Pancreas (tissue), 10 donors: Measurements from ENCODE around the gene EPHA3. TPM values are rescaled to one million over a fixed set of nuclear protein-coding genes. Genes with fewer than 3 reads are reported as not detected.

ENCODE experiments used
- ATAC-seq, 4 donors: fragments of 200-7000 bp; cut with Tn5 transposase; one replicate each; pipeline versions ENCODE4 v1.8.0 to v1.9.1; 2020; ENCODE audit warnings: mild to moderate bottlenecking in 4 of 4, moderate library complexity in 4 of 4
- DNase-seq, 6 donors: peaks; one replicate each; pipeline ENCODE4 v3.0.0-alpha.2; 2020
- FAIRE-seq: peaks from 2 replicates; lab custom pipeline; 2012; peaks lifted over from hg19 to GRCh38; lab: Jason Lieb, UNC
- H3K27ac ChIP-seq, 4 donors: fragments of 200-600 bp; sonication (generic); 1 replicate in 3 of 4; 2 replicates in 1 of 4; pipeline versions ENCODE4 v1.5.0 to v1.8.0; 2020
- H3K27me3 ChIP-seq, 4 donors: fragments of 200-600 bp; one replicate each; pipeline ENCODE4 v1.8.0; 2021
- H3K36me3 ChIP-seq, 3 donors: fragments of 200-600 bp; sonication (generic) in 1 of 3; one replicate each; pipeline versions ENCODE4 v1.5.0 to v1.8.0; 2020 to 2021
- H3K4me1 ChIP-seq, 3 donors: fragments of 200-600 bp; one replicate each; pipeline ENCODE4 v1.8.0; 2021
- H3K4me3 ChIP-seq, 4 donors: fragments of 200-600 bp; sonication (generic) in 2 of 4; one replicate each; pipeline versions ENCODE4 v1.5.0 to v1.8.0; 2020 to 2021
- H3K9me3 ChIP-seq, 4 donors: fragments of 200-600 bp; one replicate each; pipeline ENCODE4 v1.8.0; 2021
- WGBS, 2 donors: extraction: QIAGEN DNeasy Blood & Tissue Kit; methylation state at CpG; one replicate each; pipeline ENCODE4 v1.1.7; 2013; 5-methylcytosine and 5-hydroxymethylcytosine counted together
- intact Hi-C, 3 donors: fragments of 100-400 bp; cut with DNase I; formaldehyde crosslinking; loops; one replicate each; pipeline versions ENCODE4 v1.11.1 to v1.14.2; 2022
- polyA plus RNA-seq, 2 donors: library from polyadenylated mRNA; stranded (reverse); fragments of 200-250 nt; gene quantifications; one replicate each; pipeline ENCODE4 v1.2.3, GENCODE V29; 2013
- total RNA-seq, 6 donors: library from RNA; stranded (reverse); fragmentation: NEBNext Ultra II Directional in 4 of 6; extraction: Animal tissue kit (Norgen Biotek cat#: 25700) in 4 of 6; gene quantifications; one replicate each; pipeline versions ENCODE4 v1.2.1 to v1.2.4, GENCODE V29; 2021 to 2023
- TF ChIP-seq, protein P1 (sequence below), 4 donors: fragments of 200-600 bp; sonication (generic) in 3 of 4; IDR thresholded peaks; one replicate each; pipeline versions ENCODE4 v1.5.0 to v1.8.0; 2021; ENCODE audit warnings: antibody characterized with exemption in 4 of 4
- donor health status: healthy with polysubstance abuse.
- donor health status: DM: no; HTN: no; CAD: no; lungs with moderate emphysema.
- donor health status: DM: no; HTN: no; CAD: no.
- donor health status: control.
- donor health status: control.
- donor health status: Bipolar disorder and iron deficiency.
- donor health status: DM: yes; HTN: yes; CAD: no.
- donor health status: DM: no; HTN: no; CAD: no.
- donor health status: DM: no; HTN: no; CAD: no.
- donor health status: DM: yes; HTN: yes; CAD: no.

The EPHA3 gene
- total and polyA plus RNA-seq, 8 donors = 0.27 to 7.7 (median 0.80) TPM

DNA sequence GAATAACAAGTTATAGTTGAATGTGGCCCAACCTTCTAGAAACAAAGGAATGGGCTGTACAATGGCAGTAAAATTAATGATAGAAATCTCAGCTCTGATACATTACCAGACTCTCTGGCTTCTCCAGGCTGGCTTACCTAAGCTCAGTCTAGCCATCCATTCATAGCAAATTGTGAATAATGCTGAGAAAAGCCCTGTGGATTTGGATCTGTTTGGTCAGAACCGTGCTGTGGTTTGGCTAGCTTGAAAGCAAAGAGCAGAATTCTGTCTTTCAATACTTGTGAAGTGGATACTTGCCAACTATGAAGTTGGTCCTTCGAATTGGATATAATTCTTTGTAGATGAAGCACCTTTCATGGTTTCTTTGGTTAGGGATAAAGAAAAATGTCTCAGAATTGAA is 199.1 kb downstream of the EPHA3 start:
- no peaks in the 10 kb centered on the region for H3K9me3 ChIP-seq
- WGBS, 2 donors = 69 to 76% methylated on average over 2 of the region's 2 CpGs
- TF ChIP-seq, protein P1, sequence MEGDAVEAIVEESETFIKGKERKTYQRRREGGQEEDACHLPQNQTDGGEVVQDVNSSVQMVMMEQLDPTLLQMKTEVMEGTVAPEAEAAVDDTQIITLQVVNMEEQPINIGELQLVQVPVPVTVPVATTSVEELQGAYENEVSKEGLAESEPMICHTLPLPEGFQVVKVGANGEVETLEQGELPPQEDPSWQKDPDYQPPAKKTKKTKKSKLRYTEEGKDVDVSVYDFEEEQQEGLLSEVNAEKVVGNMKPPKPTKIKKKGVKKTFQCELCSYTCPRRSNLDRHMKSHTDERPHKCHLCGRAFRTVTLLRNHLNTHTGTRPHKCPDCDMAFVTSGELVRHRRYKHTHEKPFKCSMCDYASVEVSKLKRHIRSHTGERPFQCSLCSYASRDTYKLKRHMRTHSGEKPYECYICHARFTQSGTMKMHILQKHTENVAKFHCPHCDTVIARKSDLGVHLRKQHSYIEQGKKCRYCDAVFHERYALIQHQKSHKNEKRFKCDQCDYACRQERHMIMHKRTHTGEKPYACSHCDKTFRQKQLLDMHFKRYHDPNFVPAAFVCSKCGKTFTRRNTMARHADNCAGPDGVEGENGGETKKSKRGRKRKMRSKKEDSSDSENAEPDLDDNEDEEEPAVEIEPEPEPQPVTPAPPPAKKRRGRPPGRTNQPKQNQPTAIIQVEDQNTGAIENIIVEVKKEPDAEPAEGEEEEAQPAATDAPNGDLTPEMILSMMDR (IDR thresholded peaks at IDR 0.05) = no peak

DNA sequence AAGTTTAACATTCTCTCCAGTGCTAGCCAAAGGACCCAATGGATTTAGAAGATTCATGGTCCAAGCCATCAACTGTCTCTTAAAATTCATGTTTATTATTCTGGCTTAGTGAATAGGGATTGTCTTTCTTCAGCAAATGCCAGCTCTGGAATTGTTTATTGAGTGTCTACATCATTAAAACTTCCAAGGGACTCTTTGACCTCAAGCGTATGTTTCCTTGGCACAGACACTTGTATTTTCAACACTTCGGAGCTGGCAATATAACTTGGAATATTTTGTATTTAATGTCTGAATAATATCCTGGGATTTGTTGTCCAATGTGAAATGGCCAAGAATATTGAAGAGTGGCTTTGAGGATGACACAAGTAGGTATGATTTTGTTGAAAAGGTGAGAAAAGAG is 204.2 kb downstream of the EPHA3 start:
- ATAC-seq (no peak), DNase-seq (no peak), FAIRE-seq (no peak)
- H3K27me3 ChIP-seq = no peaks in the 10 kb centered on the region
- TF ChIP-seq, protein P1 (IDR thresholded peaks at IDR 0.05) = no peak
- H3K36me3 ChIP-seq = no peaks in the 10 kb centered on the region
- H3K9me3 ChIP-seq = no peaks in the 10 kb centered on the region
- intact Hi-C loops = no loop called here
- no peak overlapping the region for H3K4me3 ChIP-seq
- no peak overlapping the region for H3K27ac ChIP-seq
- WGBS, 2 donors = 60 to 73% methylated on average over 2 of the region's 2 CpGs
- H3K4me1 ChIP-seq = no peaks in the 10 kb centered on the region

More for the DNA sequence above, 199.1 kb downstream of the EPHA3 start:
- no peak overlapping the region for H3K27ac ChIP-seq
- no peak for ATAC-seq
- DNase-seq = no peak
- H3K27me3 ChIP-seq = no peaks in the 10 kb centered on the region
- FAIRE-seq = no peak
- no peaks in the 10 kb centered on the region for H3K36me3 ChIP-seq
- no peak overlapping the region for H3K4me3 ChIP-seq
- intact Hi-C loops = no loop called here
- no peaks in the 10 kb centered on the region for H3K4me1 ChIP-seq

DNA sequence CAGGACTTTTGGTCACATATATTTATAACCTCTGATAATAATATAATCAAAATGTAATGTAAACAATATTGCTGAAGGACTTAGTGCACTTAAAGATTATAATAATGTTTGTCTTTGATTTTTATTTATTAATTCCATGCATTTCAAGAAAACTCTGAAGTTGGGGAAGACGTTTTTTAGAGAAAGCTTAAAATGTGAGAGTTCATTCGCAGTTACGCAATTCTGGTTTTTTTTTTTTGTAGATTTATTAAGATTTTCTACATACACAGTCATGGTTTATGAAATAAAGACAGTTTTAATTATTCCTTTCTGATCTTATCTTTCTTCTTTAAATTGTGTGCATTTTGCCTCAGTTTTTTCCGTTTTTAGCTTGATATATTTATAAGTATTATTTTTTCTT is 204.7 kb downstream of the EPHA3 start:
- intact Hi-C loops = no loop called here
- no peaks in the 10 kb centered on the region for H3K9me3 ChIP-seq
- H3K4me3 ChIP-seq = no peak overlapping the region
- no peak overlapping the region for H3K27ac ChIP-seq
- no peaks in the 10 kb centered on the region for H3K4me1 ChIP-seq
- no peak for FAIRE-seq
- H3K36me3 ChIP-seq = no peaks in the 10 kb centered on the region
- no peaks in the 10 kb centered on the region for H3K27me3 ChIP-seq
- no peak for DNase-seq
- no peak for ATAC-seq
- TF ChIP-seq, protein P1 (IDR thresholded peaks at IDR 0.05) = no peak
- 85 to 89% methylated on average over 4 of the region's 4 CpGs for WGBS, 2 donors

DNA sequence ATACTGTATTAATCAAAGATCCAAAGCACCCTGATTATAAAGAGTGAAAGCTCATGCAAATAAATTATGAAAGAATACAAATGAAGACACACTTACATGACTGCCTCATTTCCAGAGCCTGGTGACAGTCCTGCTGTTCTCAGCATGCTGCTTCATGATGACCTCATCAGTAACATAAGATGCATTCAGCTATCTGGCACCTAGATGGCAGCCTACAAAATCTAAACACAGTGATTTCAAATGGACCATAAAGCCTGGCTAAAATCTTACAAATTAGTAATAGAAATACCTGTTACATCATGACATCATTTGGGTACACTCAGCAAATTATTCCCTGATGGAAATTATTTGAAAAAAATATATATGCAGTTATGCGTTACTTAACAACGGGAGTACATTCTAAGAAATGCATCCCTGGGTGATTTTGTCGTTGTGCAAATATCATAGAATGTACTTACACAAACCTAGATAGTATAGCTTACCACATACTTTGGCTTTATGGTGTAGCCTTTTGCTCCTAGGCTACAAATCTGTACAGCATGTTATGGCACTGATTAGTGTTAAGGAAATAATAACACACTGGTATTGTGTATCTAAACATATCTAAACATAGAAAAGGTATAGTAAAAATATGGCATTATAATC is 207.2 kb downstream of the EPHA3 start:
- Histone ChIP-seq H3K27ac (no peak overlapping the region), H3K27me3 (no peaks in the 10 kb centered on the region), H3K4me3 (no peak overlapping the region), H3K36me3 (no peaks in the 10 kb centered on the region), H3K9me3 (no peaks in the 10 kb centered on the region), H3K4me1 (no peaks in the 10 kb centered on the region)
- no peak for DNase-seq
- TF ChIP-seq, protein P1 (IDR thresholded peaks at IDR 0.05) = no peak
- FAIRE-seq = no peak
- ATAC-seq = no peak
- WGBS, 2 donors = 64 to 74% methylated on average over 3 of the region's 3 CpGs
- intact Hi-C loops = no loop called here

DNA sequence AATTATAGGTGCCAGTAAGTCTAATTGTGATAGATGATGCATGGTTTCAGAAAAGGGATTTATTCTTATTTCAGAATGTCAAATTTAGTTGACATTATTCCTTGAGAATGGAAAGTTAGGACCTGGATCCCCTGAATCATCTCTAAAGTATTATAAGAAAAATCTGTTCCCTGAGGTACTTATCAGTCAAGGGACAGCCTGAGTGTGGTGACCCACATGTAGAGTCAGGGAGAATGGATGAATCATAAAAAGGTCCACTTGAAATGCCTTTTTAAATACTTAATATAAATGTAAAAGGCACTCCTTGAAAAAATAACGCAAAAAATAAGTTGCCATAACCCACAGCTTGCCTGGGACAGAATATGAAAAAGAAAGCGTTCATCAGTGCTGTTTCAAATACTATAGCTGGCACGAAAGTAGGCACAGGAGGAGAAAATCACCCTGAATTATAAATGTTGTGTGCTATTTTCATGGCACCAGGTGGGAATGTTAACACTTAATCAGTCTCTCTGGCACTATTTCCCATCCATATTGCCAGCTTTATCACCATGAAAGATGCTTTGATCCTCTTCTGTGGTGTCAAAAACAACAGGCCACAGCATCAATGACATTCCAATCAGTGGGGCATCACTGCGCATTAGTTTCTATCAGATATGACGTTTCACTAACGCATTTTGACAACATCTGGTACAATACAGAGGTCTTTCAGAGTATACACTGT is 208.5 kb downstream of the EPHA3 start:
- ATAC-seq (no peak), FAIRE-seq (no peak), DNase-seq (no peak)
- H3K4me3 ChIP-seq = no peak overlapping the region
- TF ChIP-seq, protein P1 (IDR thresholded peaks at IDR 0.05) = no peak
- no peaks in the 10 kb centered on the region for H3K4me1 ChIP-seq
- intact Hi-C loops = no loop called here
- H3K27ac ChIP-seq = no peak overlapping the region
- 68 to 78% methylated on average over 6 of the region's 6 CpGs for WGBS, 2 donors
- H3K9me3 ChIP-seq = no peaks in the 10 kb centered on the region
- H3K27me3 ChIP-seq = no peaks in the 10 kb centered on the region
- no peaks in the 10 kb centered on the region for H3K36me3 ChIP-seq
